WERI-Rb-1 (cell line): Measurements from ENCODE around the gene ATP2B2.

Source experiments
- DNase-seq: peaks from one replicate; pipeline ENCODE4 v3.0.0-alpha.2; 2020
- H3K27ac ChIP-seq: fragments of 250-450 bp; sonication (Bioruptor Pico); 2 replicates; pipeline ENCODE4 v1.5.1; 2020; ENCODE audit warnings: mild to moderate bottlenecking, moderate library complexity
- H3K27me3 ChIP-seq: fragments of 250-450 bp; sonication (Bioruptor Pico); 2 replicates; pipeline ENCODE4 v1.5.1; 2021; ENCODE audit warnings: mild to moderate bottlenecking, low read depth, moderate library complexity; ENCODE audit not compliant: insufficient read depth, severe bottlenecking
- H3K36me3 ChIP-seq: fragments of 250-450 bp; sonication (Bioruptor Pico); 2 replicates; pipeline ENCODE4 v1.5.1; 2020; ENCODE audit warnings: mild to moderate bottlenecking, moderate library complexity
- H3K4me3 ChIP-seq: 2 replicates; pipeline ENCODE4 v1.5.1; 2011; ENCODE audit warnings: low read depth, mild to moderate bottlenecking, control low read depth, low read length
- H3K9me3 ChIP-seq: fragments of 250-450 bp; sonication (Bioruptor Pico); 2 replicates; pipeline ENCODE4 v1.5.1; 2021; ENCODE audit warnings: mild to moderate bottlenecking, moderate library complexity; ENCODE audit not compliant: severe bottlenecking
- CTCF ChIP-seq: IDR thresholded peaks from 2 replicates; pipeline ENCODE4 v1.5.1; 2011; ENCODE audit warnings: low read depth, mild to moderate bottlenecking, control low read depth, inconsistent platforms, low read length

The ATP2B2 gene

GRCh38 chr3:10449436-10449835 is 56.0 kb downstream of the ATP2B2 start:
- Histone ChIP-seq H3K36me3 (no peaks in the 10 kb centered on the region), H3K9me3 (no peaks in the 10 kb centered on the region), H3K4me3 (no peak overlapping the region), H3K27ac (no peak overlapping the region), H3K27me3 (no peaks in the 10 kb centered on the region)
- DNase-seq, result no peak
- TF ChIP-seq CTCF, result no peak

GRCh38 chr3:10448544-10448943 is 56.8 kb downstream of the ATP2B2 start:
- no peak for DNase-seq
- Histone ChIP-seq H3K27me3 (no peaks in the 10 kb centered on the region), H3K36me3 (no peaks in the 10 kb centered on the region), H3K27ac (no peak overlapping the region), H3K9me3 (no peaks in the 10 kb centered on the region), H3K4me3 (no peak overlapping the region)
- TF ChIP-seq CTCF, result no peak

- no peak overlapping the region for H3K27ac ChIP-seq
- no peak for TF ChIP-seq CTCF
- no peaks in the 10 kb centered on the region for H3K9me3 ChIP-seq
- no peak overlapping the region for H3K4me3 ChIP-seq
- no peaks in the 10 kb centered on the region for H3K27me3 ChIP-seq
- no peaks in the 10 kb centered on the region for H3K36me3 ChIP-seq
- DNase-seq, result no peak
Observed at GRCh38 chr3:10447527-10448260, 57.7 kb downstream of the ATP2B2 start.

- no peak for DNase-seq
- Histone ChIP-seq H3K36me3 (no peaks in the 10 kb centered on the region), H3K4me3 (no peak overlapping the region), H3K27me3 (no peaks in the 10 kb centered on the region), H3K27ac (no peak overlapping the region), H3K9me3 (no peaks in the 10 kb centered on the region)
- TF ChIP-seq CTCF, result no peak
Observed at GRCh38 chr3:10447110-10447509, 58.3 kb downstream of the ATP2B2 start.

GRCh38 chr3:10445561-10446175 is 59.7 kb downstream of the ATP2B2 start:
- Histone ChIP-seq H3K27me3 (no peaks in the 10 kb centered on the region), H3K4me3 (no peak overlapping the region), H3K36me3 (no peaks in the 10 kb centered on the region), H3K27ac (no peak overlapping the region), H3K9me3 (no peaks in the 10 kb centered on the region)
- TF ChIP-seq CTCF, result no peak
- DNase-seq, result no peak
